A172 (cell line): ENCODE measurements around the gene STAB1. TPM values are rescaled to one million over a fixed set of nuclear protein-coding genes. Genes with fewer than 3 reads are reported as not detected.
"Not testable (repeated sequence)": the region's sequence is repeated elsewhere in the genome, so short reads cannot be mapped to it uniquely, and the experiment has no call there.

ENCODE experiments used
- DNase-seq: peaks from one replicate; pipeline ENCODE4 v3.0.0-alpha.2; 2015; ENCODE audit warnings: low spot score
- total RNA-seq: library from RNA; depleted of rRNA; stranded (reverse); fragments of >200 nt; shearing (Covaris generic); gene quantifications from 2 replicates; pipeline ENCODE4 v1.2.3, GENCODE V29; 2014

Gene STAB1
- total RNA-seq, 1 experiment from 2014 or later = 0.12 TPM

DNA sequence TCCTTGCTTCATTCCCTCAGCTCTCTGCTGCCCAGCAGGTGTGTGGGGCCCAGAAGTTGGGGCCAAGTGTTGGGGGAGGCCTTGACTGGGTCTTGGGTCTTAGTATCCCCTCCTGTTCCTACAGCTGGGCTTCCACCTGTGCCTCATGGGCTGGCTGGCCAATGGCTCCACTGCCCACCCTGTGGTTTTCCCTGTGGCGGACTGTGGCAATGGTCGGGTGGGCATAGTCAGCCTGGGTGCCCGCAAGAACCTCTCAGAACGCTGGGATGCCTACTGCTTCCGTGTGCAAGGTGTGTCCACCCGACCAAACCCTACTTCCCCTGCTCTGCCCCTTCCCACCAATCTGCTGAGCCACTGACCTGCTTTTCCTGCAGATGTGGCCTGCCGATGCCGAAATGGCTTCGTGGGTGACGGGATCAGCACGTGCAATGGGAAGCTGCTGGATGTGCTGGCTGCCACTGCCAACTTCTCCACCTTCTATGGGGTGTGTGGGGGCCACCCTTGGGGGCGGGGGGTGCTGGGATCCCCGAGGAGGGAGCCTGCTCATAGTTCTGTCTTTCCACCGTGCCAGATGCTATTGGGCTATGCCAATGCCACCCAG is 27.6 kb downstream of the STAB1 start:
- DNase-seq = no peak

DNA sequence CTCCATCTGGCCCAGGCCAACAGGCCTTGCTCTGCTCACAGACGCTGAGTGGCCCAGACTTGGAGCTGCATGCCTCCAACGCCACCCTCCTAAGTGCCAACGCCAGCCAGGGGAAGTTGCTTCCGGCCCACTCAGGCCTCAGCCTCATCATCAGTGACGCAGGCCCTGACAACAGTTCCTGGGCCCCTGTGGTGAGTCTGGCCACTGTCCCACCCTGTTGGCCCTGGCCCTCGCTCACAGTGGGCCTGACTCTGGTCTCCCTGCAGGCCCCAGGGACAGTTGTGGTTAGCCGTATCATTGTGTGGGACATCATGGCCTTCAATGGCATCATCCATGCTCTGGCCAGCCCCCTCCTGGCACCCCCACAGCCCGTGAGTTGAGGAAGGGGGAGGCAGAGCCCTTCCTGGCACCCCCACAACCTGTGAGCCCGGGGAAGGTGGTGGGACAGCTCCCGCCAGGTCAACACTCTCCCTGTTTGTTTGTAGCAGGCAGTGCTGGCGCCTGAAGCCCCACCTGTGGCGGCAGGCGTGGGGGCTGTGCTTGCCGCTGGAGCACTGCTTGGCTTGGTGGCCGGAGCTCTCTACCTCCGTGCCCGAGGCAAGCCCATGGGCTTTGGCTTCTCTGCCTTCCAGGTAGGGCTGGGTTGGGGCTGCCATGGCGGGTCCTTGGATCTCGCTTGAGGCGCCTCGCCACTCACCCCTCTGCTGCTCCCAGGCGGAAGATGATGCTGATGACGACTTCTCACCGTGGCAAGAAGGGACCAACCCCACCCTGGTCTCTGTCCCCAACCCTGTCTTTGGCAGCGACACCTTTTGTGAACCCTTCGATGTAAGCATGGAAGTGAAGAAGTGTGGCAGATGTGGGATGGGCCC is 28.5 kb downstream of the STAB1 start:
- no peak for DNase-seq

DNA sequence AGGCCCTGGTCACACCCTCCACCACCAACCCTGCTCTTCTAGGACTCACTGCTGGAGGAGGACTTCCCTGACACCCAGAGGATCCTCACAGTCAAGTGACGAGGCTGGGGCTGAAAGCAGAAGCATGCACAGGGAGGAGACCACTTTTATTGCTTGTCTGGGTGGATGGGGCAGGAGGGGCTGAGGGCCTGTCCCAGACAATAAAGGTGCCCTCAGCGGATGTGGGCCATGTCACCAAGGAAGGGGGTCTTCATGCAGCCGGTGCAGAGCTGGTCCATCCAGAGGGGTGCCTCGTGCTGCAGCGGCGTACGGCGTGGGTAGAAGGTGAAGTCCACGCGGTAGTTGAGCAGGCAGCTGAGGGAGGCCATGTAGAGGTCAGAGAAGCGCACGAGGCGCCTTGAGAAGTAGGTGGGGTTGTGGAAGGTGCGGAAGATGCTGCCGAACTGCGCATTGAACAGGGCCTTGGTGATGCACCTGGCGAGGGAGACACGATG is 29.2 kb downstream of the STAB1 start:
- no peak for DNase-seq

DNA sequence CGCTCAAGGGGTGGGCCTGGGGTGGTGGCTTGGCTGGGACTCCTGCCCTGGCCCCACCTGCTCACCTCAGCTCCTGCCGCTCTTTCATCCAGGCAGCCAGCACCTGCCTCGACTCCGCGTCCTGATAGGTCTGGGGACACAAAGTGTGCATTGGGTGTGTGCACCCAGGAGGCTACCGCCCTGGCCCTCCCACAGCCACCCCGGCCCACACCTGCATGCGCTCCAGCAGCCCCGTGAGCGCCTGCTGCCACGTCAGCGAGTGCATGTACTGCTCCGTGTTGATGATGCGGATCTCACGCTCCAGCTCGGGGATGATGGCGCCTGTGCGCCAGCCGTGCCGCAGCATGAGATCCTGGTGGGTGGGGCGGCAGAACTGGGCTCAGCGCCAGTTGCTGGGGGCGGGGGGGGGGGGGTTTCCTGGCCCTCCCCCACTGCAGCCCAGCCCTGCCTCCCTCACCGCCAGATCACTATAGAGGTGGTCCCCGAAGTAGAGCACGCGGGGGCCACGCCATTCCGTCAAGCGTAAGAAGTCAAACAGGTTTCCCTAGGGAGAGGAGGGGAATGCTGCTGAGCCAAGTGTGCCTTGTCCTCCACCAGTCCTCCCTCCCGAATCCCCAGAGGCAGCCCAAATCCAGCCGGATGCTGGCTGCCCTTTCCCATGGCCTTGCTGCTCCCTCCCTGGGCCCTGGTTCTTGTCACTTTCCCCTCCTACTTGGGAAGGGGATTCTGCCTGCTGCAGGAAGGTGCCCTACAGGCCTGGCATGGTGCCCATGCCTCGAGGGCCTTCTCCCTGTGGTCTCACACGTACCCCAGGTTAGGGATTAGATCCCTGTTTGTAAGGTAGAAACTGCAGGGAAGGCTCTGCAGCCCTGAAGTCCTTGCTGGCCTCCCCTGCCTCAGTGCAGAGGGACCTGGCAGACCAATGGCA is 29.9 kb downstream of the STAB1 start:
- no peak for DNase-seq

DNA sequence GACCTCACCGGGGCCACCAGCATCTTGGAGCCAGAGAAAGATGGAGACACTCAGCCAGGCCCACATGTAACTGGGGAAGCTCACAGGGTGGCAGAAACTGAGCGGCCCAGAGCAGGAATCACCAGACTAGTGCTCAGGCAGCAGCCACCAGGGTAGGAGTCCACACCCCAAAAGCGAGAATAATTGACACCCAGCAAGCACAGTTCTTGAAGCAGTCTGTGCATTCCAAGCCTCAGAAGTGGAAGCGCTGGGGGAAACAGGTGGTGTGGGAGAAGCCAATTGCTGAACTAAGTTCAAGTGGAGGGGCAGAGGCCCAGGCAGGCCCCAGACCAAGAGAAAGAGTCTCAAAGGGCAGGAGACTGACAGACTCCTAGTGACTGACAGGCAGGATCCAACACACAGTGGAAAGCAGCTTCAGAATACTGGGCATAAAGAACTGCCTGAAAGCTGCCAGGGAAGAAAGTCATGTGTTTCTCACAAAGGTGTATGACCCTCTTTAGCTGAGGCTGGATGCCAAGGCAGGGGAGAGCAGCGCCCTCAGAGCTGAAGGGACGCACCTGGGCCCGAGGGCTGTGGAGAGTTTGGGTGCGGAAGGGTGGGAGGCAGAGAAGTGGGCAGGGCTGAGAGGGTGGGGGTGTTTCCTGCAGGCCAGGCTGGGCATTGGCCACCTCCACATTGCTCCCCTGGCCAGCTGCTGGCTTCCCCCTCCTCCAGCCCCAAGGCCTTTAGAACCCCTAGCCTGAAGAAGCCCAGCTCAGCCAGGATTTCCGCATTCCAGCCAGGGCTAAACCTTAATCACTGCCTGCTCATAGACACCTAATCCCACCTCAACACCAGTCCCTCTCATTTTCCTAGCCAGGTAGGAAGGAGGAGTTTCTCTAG is 30.8 kb downstream of the STAB1 start:
- no peak for DNase-seq

DNA sequence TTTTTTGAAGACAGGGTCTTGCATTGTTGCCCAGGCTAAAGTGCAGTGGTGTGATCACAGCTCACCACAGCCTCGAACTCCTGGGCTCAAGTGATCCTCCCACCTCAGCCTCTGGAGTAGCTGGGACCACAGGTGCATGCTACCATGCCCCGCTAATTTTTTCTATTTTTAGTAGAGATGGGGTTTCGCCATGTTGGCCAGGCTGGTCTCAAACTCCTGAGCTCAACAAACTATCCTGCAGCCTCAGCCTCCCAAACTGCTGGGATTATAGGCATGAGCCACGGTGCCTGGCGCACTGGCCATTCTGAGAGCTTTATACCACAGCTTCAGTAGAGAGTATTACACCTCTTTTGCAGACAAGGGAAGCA is 31.5 kb downstream of the STAB1 start:
- not testable (repeated sequence) for DNase-seq

DNA sequence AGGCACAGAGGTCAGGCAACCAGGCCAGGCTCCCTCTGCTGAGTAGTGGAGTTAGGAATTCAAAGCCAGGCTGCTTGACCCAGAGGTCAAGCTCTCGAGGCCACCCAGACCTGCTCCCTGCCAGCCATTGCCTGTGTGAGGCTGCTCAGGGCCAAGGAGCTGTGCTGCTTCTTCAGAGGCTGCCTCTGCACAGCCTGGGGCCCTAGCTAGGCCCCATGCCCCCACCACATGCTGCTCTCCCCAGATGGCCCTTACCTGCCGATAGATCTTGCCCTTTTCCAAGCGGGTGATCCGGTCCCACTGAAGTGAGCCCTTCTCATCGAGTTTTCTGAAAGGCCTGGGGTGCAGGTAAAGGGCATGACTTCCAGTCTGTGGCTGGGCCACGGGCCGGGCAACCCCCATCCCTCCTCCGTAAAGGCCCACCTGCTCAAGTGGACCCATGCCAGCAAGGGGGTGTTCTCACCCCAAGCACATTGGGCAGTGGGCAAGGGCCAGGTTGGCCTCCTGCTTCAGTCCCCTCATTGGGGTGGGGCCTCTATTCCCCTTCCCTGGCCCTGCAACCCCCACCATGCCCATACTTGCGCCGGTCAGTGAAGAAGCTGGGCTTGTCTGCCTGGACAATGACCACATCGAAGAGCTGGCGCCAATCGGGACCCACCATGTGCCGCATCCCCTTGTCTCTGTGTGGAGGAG is 32.0 kb downstream of the STAB1 start:
- no peak for DNase-seq

DNA sequence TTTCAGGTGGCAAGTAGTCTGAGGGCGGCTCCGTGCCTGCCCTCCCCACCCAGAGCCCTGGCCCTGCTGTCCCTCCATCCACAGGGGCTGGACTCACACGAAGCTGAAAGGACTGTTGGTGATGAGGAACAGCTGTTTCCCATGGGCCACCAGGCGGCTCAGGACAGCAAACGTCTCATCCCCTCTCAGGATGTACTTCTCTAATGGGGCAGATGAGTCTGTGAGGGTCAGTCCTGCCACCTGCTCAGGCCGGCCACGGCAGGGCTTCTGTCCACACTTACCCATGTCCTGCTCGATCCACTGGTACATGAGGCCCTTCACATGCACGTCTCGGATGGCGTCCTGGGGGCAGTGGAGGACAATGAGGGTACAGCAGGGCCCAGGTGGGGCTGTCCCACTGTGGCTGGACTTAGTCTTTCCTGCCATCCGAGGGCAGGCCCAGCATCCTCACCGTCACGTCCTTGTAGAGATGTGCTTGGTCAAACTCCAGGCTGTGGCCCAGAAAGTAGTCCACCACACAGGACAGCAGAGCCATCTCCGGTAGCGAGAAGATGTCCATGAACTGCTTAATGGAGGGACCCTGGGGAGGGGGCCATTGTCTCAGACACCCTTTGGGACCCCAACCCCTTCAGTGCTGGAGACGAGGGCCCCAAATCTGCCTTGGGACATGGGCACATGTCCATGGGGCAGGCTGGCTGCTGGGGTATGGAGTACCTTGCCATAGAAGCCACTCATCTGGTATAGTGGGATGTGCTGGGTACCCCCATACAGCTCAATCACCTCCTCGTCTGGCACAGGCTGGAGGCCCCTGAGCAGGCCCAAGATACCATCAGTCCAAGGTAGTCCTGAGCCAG is 32.8 kb downstream of the STAB1 start:
- no peak for DNase-seq

DNA sequence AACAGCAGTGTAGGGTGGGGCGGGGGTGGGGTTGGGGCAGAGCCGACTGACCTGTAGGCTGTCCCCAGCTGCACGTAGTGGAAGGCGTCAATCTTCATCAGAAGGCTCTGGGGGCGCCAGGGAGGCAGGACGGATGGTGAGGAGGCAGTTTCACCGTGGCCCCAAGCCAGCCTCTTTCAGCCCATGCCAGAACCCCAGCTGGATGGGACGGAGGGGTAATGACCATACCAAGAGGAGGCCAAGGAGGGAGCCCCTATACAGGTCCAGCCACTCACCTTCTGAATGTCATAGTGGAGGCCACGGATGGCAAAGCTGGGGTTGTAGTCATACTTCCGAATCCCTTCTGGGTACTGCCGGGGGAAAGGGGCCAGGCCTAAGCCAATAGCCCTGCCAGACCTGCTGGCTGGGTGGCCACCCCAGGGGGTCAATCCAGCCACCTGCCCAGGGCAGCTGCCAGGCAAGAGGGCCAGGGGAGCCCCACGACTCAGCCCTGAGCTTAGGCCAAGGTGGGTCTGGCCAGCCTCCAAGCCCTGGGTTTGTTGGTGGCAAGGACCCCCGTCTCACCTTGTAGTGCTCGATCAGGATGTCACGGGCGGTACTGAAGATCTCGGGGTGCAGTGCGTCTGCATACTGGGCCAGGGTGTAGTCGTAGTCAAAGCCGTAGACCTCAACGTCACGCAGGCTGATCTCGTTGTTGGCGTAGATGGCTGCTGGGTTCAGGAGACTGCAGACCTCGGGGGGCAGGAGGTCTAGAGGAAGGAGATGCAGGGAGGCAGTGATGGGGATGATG is 33.6 kb downstream of the STAB1 start:
- no peak for DNase-seq

DNA sequence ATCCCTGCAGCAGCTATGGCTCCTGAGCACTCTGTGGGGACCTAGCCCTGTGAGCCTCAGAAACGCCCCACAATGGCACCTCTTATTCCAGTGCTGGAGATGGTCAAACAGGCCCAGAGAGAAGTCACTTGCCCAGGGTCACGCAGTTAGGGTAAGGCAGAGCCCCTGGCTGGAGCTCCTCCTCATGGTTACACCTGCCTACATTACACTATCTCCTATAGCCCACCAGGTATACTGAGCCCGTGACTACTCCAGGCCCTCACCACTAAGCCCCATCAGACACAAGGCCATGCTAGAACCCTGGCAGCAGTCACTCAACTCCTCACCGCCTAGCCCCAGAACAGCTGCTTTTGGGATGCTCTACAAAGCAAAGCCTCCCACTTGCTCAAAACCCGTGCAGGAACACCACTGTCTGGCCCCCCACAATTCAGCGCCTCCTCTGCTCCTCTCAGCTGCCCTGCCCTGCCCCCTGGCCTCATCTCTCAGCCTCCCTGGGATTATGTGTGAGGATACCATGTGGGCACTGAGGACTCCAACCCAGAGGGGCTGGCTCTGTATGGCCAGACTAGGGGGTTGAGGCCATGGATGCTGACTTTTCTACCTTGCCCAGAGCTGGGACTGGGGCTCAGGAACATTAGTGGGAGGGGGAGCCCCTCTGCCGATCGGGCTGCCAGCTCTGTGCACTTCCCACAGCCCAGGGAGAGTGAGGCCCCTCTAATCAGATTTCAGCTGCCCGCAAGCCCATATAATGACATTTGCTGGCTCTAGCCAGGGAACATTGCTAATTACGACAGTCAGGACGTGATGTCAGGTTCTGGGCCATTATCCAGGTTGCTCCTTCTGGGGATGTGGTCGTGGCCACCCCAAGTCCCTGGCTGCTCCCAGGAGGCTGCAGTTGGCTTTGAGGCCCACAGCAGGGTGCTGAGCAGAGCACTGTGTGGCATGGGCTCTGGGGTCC is 34.5 kb downstream of the STAB1 start:
- DNase-seq = no peak

DNA sequence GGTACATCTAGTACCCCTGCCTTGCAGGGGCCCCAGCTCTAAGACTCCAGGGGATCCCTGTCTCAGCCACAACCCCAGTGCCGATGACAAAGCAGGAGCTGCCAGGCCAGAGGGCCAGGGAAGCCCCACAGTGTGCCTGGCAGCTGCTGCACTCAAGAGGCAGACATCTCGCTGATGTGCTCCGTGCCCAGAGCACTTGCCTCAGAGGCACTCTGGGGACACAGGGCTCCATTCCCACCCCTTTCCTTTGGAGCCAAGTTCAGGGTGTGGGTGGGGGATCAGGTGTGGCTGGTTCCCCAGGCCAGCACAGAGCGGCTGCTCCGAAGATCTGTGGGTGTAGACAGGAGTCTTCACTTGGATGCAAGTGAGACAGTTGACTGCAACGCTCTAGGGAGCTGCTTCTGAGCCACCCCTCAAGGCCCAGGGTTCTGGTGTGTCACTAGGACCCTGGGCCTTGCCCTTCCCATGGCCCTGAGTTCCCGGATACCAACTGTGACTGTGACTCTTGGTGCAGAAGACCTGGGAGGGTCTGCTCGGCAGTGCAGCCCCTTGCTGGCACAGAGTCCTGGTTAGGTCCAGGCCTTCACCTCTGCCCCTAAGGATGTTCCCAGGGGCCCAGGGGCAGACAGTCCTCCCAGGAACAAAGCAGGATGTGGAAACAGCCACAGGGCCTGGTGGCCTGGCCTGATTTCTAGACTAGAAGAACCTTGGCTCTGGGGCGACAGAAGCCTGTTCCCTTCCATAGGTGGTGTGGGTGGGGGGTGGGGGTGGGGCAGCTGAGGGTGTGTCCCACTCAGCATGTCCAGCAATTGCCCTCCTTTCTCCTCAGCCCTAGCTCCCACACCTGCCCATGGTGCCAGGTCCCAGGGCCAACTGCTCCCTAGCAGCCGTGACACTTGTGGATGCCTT is 36.0 kb downstream of the STAB1 start:
- no peak for DNase-seq

DNA sequence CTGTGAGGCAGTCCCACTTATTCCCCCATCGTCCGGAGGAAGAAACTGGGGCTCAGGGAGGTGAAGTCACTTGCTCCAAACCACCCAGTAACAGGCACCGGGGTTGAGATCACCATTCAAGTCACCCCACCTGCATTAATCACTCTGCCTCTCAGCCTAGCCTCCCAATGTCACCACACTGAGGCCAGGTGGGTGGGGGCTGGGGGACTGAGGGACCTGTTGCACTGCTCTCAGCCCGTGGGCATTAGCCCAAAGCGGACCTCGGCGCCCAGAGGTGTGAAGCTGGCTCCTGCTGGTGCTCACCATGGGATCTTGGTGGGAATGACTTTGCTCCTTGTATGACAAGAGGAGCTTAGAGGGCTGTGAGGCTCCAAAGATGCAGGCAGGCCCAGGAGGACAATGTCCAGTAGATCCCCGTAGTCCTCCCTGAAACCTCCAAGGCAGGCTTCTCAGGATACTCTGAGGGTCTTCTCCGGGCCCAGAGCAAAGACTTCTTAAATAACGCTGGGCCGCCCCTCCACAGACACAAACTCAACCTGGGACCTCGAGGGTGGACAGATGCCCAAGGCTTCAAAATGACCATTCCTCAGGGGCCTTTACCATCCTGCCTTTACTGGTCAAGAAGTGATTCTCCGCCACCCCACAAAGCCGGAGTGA is 36.9 kb downstream of the STAB1 start:
- no peak for DNase-seq

DNA sequence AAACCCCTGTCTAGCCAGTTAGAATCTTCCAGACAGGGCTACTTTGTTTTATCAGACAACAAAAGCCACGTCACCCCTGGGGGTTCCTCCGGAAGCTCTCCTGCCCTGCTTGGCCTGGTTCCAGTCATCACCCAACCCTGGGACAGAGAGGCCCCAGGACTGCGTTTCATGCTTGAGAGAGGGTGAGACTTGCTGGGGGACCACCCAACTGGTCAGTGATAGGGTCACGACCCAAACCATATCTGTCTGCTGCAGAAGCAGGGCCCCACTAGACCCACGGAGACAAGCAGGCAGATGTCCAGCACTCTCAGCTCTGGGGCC is 37.3 kb downstream of the STAB1 start:
- DNase-seq = peak; percentile 47

DNA sequence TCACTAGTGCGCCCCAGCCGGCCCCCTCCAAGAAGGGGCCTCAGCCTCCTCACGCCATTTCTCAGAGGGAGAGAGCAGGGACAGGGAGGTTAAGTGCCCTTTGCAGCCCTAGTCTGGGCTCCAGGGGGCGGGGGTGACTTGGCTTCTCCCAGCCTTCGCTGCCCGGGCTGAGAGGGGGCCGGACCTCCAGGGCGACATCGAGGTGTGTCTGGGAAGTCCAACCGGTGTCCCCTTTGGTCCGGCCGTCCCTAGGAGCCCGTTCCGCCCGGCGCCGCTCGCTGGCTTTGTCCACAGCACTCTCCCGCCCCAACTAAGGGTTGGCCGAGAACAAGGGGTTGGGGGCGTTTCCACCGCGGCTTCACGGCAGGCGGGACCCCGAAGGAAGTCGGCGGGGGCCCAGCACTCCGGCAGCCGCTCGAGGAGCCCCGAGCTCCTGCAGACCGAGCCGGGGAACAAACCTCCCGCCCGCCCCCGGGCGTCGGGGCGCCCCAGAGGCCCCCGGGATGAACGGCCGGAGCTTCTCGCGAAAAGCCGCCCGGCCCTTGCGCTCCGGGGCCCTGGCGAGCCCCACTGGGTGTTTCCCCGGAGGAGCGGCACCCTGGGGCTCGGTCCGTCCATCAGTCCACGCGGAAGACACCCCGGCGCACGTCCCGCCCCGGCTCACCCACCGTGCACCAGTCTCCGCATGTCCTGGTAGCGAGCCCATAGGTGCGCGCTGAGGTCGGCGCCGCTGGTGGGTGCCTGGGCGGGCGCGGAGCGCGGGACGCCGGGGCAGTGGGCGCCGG is 37.9 kb downstream of the STAB1 start:
- DNase-seq = no peak

DNA sequence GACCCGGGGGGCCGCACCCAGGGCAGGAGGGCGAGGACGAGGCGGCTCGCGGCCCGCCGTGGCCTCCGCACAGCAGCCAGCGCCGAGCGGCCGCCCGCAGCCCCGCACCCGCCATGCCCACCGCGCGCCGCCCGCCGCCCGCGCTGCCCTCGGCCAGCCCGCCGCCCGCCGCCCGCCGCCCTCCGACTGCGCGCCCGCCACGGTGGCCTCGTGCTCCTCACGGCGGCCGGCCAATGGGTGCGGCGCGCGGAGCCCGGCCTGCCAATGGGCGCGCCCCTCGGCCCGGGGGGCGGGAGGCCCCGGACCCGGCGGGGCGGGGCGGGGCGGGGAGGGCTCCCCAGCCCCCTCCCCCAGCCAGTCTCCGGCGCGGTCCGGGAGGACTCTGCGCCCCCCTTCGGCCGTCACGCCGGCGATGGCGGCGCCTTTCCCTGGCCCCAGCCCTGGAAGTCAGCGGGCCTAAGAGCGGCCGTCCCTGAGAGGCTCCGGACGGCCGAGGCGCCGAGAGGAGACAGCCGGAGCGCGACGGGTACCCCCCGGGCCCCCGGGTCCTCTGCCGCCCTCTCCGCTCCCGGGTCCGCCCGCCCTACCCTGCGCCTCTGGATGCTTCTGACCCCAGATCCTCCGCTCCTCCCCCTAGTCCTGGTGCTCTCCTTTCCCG is 38.6 kb downstream of the STAB1 start, which contains the start of gene NT5DC2:
Gene NT5DC2, minus strand, starts transcription at position 235 of the 658 bp plus-strand sequence. Its CDS starts 120 bp downstream, at position 115.
- peak; percentile 21 for DNase-seq
